GM18502 (cell line): ENCODE results near the gene MADD.

Experiments used
- ATAC-seq: cut with Tn5 transposase; IDR thresholded peaks from one replicate; pipeline ENCODE4 v1.9.1; 2021; ENCODE audit warnings: mild to moderate bottlenecking; ENCODE audit not compliant: unreplicated experiment, poor library complexity

The MADD gene

GRCh38 chr11:47377571-47378009 lies 107.7 kb downstream of the MADD start:
- no peak for ATAC-seq

DNA sequence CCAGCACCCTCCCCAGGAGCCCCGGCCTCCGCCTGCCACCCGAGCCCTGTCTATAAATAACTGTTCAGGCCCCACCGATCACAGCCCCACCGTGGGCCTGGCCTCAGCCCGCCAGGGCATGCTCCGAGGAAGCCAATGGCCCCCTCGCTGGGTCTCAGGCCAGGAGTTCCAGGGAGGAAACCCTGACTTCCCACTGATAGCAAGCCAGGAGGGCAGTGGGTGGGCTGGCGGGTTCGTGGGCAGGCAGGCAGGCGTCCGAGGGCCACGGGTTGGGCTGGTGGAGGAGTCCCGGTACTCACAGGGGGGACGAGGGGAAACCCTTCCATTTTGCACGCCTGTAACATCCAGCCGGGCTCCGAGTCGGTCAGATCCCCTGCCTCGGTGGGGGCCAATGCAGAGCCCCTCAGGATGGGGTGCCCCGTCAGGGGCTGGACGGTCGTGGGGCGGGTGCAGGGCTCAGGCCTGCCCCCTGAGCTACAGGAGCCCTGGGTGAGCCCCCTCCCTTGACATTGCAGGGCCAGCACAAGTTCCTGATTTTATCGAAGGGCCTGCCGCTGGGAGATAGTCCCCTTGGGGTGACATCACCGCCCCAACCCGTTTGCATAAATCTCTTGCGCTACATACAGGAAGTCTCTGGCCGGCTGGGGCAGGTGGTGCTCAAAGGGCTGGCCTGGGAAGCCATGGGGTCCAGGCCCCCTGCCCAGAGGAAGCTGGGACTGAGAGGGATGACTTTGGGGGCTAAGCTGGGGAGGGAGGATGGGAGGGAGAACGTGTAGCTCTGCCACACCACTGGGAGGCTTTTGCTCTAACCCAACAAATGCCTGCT lies 108.3 kb downstream of the MADD start, which contains the start of gene SPI1:
Gene SPI1, minus strand, starts transcription at position 538 of the 826 bp plus-strand sequence. Its CDS starts 194 bp downstream, at position 344.
- peak; percentile 82 for ATAC-seq

DNA sequence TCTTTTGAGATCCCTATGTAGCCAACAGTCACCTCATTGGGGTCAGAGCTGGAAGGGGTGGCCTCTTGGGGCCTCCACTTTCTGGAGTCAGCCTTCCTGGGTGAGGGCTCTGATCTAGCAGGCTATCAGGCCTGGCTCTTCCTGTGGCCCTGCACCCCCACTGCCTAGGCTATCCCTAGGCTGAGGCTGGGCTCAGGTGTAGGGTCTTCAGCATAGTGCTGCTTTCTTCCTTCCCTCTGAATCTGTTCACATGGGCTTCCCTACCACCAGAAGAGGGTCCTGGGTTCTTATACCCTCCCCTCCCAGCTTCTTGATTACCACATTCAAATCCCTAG lies 108.9 kb downstream of the MADD start:
- ATAC-seq: peak; percentile 9

- no peak for ATAC-seq
Measured at GRCh38 chr11:47379317-47379716, 109.4 kb downstream of the MADD start.
